Measurements from ENCODE around the gene ARRB2. TPM values are rescaled to one million over a fixed set of nuclear protein-coding genes. Genes with fewer than 3 reads are reported as not detected.
"Not testable (repeated sequence)": the region's sequence is repeated elsewhere in the genome, so short reads cannot be mapped to it uniquely, and the experiment has no call there.

Gene ARRB2
- total RNA-seq, 1 donor, result 63.0 TPM

DNA sequence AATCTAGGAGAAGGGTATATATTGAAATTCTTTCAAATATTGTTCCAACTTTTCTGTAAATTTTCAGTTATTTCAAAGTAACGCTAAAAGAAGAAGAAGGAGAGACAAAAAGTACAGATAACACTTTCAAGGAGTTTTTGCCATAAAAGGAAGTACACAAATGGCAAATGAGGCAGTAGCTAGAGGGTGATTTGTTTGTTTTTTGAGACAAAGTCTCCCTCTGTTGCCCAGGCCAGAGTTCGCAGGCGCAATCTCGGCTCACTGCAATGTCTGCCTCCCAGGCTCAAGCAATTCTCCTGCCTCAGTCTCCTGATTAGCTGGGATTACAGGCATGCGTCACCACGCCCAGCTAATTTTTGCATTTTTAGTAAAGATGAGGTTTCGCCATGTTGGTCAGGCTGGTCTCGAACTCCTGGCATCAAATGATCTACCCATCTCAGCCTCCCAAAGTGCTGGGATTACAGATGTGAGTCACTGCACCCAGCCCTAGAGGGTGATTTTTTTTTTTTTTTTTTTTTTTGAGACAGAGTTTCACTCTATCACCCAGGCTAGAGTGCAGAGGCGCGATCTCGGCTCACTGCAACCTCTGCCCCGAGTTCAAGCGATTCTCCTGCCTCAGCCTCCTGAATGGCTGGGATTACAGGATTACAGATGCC lies 10.9 kb upstream of the ARRB2 start:
- DNase-seq (ENCODE audit: low read depth in 2 of 3, low spot score in 2 of 3), result not testable (repeated sequence)

DNA sequence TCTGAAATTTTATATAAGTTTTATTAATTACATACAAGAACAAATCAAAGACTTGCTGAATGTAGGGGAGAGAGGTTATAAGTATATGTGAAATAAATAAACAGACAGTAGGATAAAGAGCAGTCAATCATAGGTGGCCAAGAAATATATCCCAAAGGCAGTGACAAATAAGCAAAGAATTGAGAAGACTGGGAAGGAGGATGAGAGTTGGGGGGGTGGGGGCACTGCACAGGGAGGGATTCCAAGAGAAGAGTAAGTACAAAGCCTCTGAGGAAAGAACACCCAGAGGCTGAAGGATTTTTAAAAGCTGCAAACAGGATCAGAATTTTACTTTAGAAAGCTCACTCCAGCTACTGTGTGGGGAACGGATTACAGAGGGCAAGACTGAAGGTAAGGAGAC lies 9.3 kb upstream of the ARRB2 start:
- no peak for DNase-seq (ENCODE audit: low read depth in 2 of 3, low spot score in 2 of 3)

DNA sequence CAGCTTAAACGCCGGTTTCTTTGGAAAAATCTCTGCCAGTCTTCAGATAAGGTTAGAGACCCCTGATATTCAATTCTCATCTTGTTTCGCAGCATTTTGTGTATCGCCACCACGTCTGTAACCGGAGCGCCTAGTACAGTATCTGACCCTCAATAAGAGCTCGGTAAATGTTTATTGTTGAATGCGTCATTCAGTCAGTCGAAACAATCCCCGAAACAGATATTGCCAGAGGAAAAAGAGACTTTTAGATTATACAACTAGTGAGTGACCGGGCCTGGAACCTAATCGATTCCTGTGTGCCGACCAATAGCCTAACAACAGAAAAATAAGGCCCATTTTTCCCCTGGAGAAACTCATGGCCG lies 7.1 kb upstream of the ARRB2 start:
- DNase-seq (ENCODE audit: low read depth in 2 of 3, low spot score in 2 of 3), result no peak

DNA sequence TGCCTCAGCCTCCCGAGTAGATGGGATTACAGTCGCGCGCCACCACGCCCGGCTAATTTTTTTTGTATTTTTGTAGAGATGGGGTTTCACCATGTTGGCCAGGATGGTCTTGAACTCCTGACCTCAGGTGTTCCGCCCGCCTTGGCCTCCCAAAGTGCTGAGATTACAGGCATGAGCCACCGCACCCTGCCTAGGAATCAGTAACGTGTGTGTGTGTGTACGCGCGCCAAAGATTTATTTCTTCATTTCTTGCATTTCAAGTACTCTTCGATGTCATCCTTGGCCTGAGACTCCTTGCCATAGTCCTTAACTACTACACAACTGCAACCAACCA lies 5.9 kb upstream of the ARRB2 start:
- not testable (repeated sequence) for DNase-seq (ENCODE audit: low read depth in 2 of 3, low spot score in 2 of 3)

DNA sequence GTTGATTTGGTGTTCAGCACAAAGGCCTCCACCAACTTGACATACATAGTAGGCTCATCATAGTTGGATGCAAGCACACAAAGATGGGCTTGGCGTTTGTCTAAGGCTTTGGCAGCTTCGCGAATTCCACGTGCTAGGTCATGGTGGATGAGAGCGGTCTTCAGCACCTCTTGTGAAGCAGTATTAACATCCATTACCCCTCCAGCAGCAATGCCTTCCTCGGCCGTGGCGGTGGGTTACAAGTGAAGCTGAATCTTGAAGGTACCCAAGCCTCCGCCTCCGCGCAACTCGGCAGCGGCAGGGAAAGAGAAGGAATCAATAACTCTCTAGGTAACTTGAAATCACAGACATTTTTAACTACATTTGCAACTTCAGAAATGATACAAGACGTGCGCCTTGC lies 5.4 kb upstream of the ARRB2 start:
- no peak for DNase-seq (ENCODE audit: low read depth in 2 of 3, low spot score in 2 of 3)

DNA sequence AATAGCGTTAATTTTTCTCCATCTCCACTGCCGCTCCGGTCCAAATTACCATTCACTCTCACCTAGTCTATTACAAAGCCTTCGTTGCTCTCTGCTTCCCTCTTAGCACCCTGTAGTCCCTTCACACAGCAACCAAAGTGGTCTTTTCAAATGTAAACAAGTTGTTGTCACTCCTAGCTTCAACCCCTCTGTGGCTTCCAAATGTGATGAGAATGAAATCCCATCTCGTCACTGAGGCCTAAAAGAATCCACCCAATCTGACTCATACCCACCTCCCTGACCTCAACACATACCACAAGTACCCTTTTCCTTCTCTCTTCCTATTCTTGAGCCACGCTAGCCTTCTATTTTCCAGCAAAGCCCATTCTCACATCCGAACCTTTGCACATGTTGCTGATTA lies 4.3 kb upstream of the ARRB2 start:
- DNase-seq (ENCODE audit: low read depth in 2 of 3, low spot score in 2 of 3), result no peak

DNA sequence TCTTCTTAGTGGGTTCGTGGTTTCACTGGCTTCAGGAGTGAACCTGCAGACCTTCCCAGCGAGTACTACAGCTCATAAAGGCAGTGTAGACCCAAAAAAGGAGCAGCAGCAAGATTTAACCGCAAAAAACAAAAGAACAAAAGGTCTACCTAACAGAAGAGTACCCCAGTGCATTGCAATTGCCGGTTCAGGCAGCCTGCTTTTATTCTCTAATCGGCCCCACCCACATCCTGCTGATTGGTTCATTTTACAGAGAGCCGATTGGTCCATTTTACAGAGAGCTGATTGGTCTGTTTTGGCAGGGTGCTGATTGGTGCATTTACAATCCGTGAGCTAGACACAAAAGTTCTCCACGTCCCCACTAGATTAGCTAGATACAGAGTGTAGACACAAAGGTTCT lies 2.0 kb upstream of the ARRB2 start:
- DNase-seq (ENCODE audit: low read depth in 2 of 3, low spot score in 2 of 3), result peak in 1 of 3 donors; percentile 63

DNA sequence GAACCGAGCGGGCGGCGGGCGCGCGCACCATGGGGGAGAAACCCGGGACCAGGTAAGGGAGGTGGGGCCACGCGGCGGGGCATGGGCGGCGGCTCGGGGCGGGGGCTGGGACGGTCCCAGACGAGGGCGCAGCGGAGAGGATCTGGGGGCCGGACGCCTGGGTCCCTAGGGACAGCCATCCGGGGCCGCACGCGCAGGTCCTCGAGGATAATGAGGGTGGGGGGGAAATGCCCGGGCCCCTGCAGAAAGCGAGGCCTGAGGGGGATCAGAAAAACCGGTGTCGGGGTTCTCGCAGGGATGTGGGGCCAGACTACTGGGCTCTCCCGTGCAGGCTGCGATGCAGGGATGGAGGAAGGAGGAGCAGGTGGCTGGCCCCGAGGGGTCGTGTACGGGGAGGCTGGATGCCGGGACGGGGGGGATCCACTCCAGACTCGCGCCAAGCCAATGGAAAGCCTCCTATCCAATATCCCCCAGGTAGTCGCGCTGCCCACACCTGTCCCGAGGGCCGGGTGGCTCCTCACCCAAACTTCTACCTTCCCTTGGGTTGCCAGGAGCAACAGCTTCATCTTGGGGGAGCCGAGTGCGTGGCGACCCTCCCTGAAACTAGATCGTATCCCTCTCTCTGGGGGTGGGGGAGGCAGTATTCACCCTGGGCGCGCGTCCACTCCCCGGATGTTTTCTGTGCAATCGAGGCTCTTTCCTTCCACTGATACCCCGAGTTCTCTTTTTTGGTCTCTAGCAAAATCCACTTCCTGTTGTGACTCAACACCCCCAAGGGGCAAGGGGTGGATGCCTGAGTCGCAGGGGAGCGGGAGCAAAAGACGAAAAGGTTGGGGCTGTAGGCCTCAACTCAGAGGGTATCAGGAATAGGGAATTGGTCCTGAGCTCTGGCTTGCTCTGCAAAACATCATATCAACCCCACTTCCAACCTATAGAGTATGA lies 532 bp downstream of the ARRB2 start:
- peak in 2 of 3 donors; percentile 52 to 62 for DNase-seq (ENCODE audit: low read depth in 2 of 3, low spot score in 2 of 3)

DNA sequence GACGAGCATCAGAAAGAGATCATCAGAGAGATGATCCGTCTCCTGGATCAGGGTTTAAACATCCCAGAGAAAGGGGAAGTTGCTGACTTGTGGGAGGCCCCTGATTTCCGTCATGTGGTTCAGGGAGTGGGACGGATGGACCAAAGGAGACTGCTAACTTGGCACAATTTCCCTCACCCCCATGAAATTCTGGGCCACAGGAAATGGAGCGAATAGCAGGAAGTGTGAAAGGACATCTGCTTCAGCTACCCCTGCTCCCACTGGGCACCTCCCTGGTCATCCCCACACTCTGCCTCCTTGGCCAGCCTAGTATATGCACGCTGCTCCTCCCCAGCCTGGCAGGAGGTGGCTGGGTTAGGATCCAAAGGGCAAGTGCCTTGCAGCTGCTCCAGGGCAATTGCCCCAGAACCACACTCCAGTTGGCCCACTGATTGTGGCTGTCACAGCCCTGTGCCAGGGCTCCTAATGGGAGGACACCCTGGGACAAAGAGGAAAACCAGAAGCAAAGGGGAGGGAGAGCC lies 1.3 kb downstream of the ARRB2 start:
- peak in 2 of 3 donors; percentile 54 to 65 for DNase-seq (ENCODE audit: low read depth in 2 of 3, low spot score in 2 of 3)

DNA sequence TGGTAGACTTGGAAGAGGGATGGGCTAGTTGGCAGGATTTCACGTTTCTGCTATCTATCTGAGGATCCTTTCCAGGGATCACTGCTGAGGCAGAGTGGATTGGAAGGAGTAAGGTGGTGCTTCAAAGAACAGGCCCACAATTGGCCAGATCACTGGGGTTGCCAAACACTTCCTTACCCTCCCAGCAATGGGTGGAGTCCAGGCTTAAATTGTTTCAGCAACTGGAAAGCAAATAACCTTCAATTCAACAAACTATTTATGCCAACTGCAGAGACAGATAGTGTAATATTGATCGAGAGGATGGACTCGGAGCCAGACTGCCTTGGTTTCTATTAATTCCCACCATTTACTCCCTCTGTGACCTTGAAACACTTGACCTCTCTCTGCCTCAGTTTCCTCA lies 2.1 kb downstream of the ARRB2 start:
- no peak for DNase-seq (ENCODE audit: low read depth in 2 of 3, low spot score in 2 of 3)

DNA sequence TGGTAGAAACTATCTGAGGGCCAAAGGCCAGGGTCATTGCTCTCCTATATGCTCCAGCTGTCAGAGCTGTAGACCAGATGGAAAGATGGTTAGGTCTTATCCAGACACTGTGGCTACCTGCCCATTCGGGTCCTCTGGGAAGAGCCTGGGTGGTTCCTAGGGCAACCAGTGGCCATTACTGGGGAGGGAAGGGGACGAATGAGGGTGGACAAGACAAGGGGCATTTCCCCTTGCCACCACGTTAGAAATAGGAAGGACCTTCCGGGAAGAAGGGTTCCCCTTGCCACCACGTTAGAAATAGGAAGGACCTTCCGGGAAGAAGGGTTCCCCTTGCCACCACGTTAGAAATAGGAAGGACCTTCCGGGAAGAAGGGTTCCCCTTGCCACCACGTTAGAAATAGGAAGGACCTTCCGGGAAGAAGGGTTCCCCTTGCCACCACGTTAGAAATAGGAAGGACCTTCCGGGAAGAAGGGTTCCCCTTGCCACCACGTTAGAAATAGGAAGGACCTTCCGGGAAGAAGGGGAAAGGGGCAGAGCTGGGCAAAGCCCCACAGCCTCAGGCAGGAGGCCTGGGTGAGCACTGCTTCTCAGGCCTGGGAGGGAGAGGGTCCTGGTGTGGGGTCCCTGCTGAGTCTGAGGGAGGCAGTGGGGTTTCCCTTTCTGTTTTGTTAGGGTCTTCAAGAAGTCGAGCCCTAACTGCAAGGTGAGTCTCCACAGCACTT lies 4.1 kb downstream of the ARRB2 start:
- DNase-seq (ENCODE audit: low read depth in 2 of 3, low spot score in 2 of 3), result not testable (repeated sequence)

DNA sequence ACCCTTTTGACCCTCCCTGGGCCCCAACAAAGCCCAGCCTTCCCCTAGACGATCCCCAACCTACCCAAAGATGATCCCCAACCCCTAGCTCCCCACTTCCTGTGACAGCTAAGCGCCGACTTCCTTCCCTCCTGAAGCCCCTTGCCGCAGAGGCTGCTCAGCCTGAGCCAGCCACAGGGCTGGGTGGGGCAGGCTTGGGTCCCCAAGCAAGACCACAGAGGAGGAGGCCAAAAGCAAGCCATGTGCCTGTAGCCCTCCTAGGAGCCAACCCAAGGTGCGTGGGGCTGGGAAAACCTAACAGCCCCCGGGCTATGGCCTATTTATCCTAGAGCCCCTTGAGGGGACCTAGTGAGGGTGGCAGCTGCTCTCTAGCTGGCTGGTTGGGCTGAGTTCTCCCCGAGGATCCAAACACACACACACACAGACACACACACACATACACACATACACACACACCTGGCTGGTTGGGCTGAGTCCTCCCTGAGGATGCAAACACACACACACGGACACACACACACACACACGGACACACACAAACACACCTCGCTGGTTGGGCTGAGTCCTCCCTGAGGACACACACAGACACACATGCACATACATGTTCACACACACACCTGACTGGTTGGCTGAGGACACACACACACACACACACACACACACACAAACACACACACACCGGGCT lies 4.8 kb downstream of the ARRB2 start:
- peak in 2 of 3 donors; percentile 66 to 73 for DNase-seq (ENCODE audit: low read depth in 2 of 3, low spot score in 2 of 3)

DNA sequence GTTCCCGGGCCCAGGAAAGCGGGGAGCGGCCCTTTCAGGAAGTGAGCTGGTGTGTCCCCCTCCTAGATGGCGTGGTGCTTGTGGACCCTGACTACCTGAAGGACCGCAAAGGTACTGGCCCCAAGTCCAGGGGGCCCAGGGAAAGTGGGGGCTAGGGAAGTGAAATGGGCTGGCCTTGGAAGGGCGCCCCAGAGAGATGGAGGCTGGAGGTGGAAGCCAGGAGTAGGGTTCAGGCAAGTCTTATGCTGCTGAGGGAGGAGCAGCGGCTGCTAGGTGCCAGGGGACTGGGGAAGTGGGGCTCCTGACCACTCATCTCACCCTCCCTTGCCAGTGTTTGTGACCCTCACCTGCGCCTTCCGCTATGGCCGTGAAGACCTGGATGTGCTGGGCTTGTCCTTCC lies 5.6 kb downstream of the ARRB2 start:
- DNase-seq (ENCODE audit: low read depth in 2 of 3, low spot score in 2 of 3), result no peak

DNA sequence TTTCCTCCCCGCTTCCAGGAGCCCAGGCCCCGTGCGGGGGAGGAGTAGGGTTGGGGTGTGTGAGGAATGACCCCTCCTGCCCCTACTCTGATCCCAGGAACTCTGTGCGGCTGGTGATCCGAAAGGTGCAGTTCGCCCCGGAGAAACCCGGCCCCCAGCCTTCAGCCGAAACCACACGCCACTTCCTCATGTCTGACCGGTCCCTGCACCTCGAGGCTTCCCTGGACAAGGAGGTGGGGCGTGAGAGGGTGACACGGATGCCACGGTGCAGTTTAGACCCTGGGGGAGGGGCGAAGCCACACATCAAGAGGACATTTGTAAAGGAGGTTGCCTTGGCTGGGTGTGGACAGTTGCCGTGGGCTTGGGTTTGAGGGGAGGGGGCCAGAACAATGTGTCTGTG lies 7.4 kb downstream of the ARRB2 start:
- no peak for DNase-seq (ENCODE audit: low read depth in 2 of 3, low spot score in 2 of 3)

DNA sequence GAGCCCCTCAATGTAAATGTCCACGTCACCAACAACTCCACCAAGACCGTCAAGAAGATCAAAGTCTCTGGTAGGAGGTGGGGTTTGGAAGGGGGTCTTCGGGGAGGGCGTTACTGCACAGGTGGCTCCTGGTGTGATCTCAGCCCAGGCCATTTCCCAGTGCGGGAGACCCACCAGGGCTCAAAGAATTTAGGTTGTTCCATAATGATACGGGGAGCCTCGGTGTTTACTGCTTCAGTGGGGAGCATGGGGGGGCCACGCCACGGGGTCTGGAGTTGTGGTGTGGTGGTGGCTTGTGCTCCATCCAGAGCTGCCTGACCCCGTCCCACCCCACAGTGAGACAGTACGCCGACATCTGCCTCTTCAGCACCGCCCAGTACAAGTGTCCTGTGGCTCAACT lies 7.8 kb downstream of the ARRB2 start:
- no peak for DNase-seq (ENCODE audit: low read depth in 2 of 3, low spot score in 2 of 3)

DNA sequence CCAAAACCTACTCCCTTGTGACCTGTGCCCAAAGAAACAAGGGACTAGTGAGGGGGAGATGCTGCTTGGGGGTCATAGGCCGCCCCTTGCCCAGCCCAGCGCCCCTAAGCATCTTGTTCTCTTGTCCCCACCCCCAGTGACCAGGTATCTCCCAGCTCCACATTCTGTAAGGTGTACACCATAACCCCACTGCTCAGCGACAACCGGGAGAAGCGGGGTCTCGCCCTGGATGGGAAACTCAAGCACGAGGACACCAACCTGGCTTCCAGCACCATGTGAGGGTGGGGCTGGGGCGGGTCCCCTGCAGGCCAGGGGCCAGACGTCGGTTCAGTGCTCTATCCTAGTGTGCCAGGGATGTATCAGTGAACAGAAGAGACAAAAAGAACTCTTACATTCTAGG lies 8.7 kb downstream of the ARRB2 start:
- no peak for DNase-seq (ENCODE audit: low read depth in 2 of 3, low spot score in 2 of 3)

DNA sequence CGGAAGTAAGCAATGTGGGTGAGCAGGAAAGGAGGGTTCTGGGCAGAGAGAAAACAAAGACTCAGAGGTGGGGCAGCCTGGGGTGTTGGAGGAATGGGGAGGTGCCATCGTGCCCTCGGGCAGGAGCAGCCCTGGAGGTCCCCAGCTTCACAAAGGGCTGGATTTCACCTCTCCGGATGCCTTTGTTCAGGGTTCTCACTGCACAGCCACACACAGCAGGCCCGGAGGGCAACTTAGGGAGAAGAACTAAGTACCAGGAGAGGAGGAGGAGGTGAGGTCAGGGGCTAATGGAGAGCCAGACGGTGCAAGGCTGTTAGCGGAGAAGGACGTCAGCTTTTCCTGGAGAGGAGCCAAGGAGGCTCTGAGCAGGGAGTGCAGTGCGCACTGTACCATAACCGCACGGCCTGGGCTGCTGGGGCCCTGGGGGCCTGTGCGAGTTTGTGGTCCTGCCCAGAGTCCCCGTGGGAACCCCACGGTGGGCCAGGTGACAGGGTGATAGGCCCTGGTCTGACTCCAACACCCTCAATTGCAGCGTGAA lies 9.3 kb downstream of the ARRB2 start:
- DNase-seq (ENCODE audit: low read depth in 2 of 3, low spot score in 2 of 3), result no peak

DNA sequence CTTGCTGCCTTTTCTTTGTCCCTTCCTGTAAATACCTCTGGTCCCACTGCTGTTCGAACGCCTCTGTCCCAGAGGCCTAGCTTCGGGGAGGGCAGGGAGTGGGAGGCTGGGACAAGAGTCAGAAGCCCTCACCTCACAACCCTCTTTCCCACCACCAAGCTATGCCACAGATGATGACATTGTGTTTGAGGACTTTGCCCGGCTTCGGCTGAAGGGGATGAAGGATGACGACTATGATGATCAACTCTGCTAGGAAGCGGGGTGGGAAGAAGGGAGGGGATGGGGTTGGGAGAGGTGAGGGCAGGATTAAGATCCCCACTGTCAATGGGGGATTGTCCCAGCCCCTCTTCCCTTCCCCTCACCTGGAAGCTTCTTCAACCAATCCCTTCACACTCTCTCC lies 10.4 kb downstream of the ARRB2 start:
- no peak for DNase-seq (ENCODE audit: low read depth in 2 of 3, low spot score in 2 of 3)

DNA sequence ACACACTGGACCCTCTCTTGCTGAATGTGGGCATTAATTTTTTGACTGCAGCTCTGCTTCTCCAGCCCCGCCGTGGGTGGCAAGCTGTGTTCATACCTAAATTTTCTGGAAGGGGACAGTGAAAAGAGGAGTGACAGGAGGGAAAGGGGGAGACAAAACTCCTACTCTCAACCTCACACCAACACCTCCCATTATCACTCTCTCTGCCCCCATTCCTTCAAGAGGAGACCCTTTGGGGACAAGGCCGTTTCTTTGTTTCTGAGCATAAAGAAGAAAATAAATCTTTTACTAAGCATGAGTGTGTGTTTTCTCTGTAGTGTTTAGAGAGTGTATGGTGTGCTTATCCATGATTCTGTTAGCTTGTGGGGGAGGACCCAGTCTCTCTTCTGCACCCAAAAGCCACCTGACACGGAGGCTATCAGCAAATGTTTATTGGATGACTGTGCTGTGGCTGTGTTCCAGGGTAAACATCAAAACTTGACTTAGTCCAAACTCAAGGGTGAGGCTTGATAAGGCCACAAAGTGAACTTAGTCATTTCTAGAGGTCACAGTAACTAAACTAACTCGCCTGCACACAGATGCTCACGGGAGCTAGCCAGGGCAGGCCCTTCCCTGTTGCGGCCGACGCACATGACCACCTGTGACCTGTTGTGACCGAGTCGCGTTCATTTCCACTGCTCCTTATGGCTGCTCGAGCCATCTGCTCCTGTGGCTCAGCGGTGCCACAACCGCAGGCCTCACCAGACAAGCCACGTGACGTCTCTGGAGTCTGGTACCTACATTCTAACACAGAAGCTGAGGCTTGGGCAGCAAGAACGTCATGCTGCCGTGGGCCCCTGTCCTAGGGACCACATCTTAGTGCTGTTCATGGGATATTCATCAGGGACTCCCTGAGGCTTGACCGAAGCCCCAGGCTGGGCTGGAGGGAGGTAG lies 11.0 kb downstream of the ARRB2 start:
- no peak for DNase-seq (ENCODE audit: low read depth in 2 of 3, low spot score in 2 of 3)

All from hematopoietic multipotent progenitor cell (in vitro differentiated cells).